Esophagus muscularis mucosa (tissue), 3 donors: ENCODE measurements around the gene GBX2.

ENCODE experiments used
- CTCF ChIP-seq, 3 experiments: fragments of 200-600 bp in 2 of 3; fragments of 450-650 bp in 1 of 3; sonication (generic) in 2 of 3; IDR thresholded peaks; one replicate each; pipeline ENCODE4 v1.5.1; 2017 to 2019; ENCODE audit warnings: antibody characterized with exemption in 3 of 3, mild to moderate bottlenecking in 2 of 3, moderate library complexity in 1 of 3
- EP300 ChIP-seq: sonication (generic); formaldehyde crosslinking; IDR thresholded peaks from one replicate; pipeline ENCODE4 v1.6.1; 2017; ENCODE audit warnings: antibody characterized with exemption

DNA sequence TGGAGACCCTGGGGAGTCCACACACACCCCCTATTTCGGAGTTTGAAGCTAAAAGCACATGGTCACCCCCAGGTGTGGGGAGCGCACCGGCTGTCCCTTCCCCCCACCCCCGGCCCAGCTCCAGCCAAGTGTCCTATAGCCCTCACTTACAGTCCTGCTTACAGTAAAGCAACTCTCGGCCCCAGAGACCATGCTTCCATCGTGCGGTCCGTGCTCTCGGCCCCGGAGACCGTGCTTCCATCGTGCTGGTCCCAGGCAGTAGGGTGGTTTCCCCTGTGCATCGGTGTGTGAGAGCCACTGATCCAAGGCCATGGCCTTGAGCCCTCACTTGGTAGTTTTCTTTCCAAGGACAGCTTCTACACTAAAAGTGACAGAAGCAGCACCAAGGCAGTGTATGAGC lies 48.7 kb downstream of the GBX2 start:
- TF ChIP-seq EP300 (no peak), CTCF (IDR thresholded peaks at IDR 0.05) (no peak)
